ENCODE data around the gene PIR. TPM values are rescaled to one million over a fixed set of nuclear protein-coding genes. Genes with fewer than 3 reads are reported as not detected.

Gene PIR
- polyA plus RNA-seq, 2 donors, result 17.0 to 38.1 TPM

DNA sequence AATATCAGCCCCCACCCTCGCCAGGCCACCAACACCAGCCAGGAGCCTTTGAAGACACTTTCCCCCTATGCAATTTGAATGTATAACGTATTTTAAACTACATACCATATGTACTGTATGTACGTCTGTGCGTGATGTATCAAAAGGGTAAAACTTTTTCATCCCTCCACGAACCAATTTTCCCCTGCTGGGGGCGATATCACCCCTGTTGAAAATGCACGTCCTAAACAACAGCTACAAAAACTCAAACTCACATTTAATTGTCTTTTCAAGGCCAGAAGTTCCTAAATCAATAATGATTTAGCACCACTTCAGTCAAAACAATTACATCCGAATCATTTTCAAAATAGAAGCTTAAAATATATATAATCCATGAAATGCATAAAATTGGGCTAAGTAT is 110.3 kb downstream of the PIR start:
- Histone ChIP-seq H3K9me3 (ENCODE audit: control insufficient read depth in 2 of 2, insufficient read depth in 1 of 2, low read depth in 1 of 2, low read length in 1 of 2) (no peaks in the 10 kb centered on the region), H3K4me3 (ENCODE audit: low read depth in 1 of 2, low read length in 2 of 2) (no peak overlapping the region), H3K4me1 (ENCODE audit: control insufficient read depth in 2 of 2, insufficient read depth in 2 of 2, low read length in 1 of 2) (no peaks in the 10 kb centered on the region), H3K27me3 (ENCODE audit: control insufficient read depth in 1 of 2, insufficient read depth in 2 of 2, low read length in 2 of 2) (no peaks in the 10 kb centered on the region), H3K27ac (ENCODE audit: low read depth in 2 of 2, low read length in 1 of 2) (no peak overlapping the region), H3K36me3 (ENCODE audit: control insufficient read depth in 2 of 2, insufficient read depth in 2 of 2, low read length in 1 of 2) (no peaks in the 10 kb centered on the region)
- WGBS, 2 donors, result 57 to 89% methylated on average over 8 of the region's 8 CpGs

DNA sequence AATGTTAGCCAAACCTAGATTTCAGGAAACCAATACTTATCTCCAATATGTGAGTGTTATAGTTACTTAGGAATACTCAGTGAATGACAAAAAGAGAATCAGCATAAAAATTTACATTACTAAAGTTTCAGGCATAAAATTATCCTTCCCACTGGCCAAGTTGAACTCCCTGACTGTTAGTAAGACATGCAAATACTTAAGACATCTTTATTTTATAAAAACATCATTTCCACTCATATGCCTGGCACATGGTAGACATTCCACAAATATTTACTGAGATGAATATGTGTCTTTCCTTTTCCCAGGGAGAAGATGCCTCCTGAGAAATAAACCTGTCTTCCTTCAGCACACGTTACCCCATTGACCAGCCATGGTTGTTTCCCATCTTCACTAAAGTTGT is 116.2 kb downstream of the PIR start:
- H3K27me3 ChIP-seq (ENCODE audit: control insufficient read depth in 1 of 2, insufficient read depth in 2 of 2, low read length in 2 of 2), result peaks cover 0 to 3% of the 10 kb centered on the region in 2 donors
- WGBS, 2 donors, result 88 to 91% methylated on average over 1 of the region's 1 CpG
- no peaks in the 10 kb centered on the region for H3K36me3 ChIP-seq (ENCODE audit: control insufficient read depth in 2 of 2, insufficient read depth in 2 of 2, low read length in 1 of 2)
- no peak overlapping the region for H3K4me3 ChIP-seq (ENCODE audit: low read depth in 1 of 2, low read length in 2 of 2)
- H3K4me1 ChIP-seq (ENCODE audit: control insufficient read depth in 2 of 2, insufficient read depth in 2 of 2, low read length in 1 of 2), result no peaks in the 10 kb centered on the region
- no peak overlapping the region for H3K27ac ChIP-seq (ENCODE audit: low read depth in 2 of 2, low read length in 1 of 2)
- H3K9me3 ChIP-seq (ENCODE audit: control insufficient read depth in 2 of 2, insufficient read depth in 1 of 2, low read depth in 1 of 2, low read length in 1 of 2), result no peaks in the 10 kb centered on the region

DNA sequence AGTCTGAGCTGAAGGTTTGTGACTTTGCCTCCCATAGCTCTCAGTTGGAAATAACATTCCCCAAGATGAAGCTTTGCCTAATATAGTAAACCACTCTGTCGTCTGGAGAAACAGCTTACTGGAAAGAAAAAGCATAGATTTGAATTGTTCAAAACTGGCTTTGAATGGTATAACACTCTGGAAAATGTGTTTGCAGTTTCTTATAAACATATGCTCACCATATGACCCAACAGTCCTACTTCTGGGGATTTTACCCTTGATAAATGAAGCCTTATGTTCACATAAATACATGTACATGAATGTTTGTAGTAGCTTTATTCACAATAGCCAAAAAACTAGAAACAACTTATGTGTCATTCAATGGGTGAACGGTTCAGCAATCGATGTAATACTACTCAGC is 119.2 kb downstream of the PIR start:
- H3K4me1 ChIP-seq (ENCODE audit: control insufficient read depth in 2 of 2, insufficient read depth in 2 of 2, low read length in 1 of 2), result no peaks in the 10 kb centered on the region
- peaks cover 0 to 3% of the 10 kb centered on the region in 2 donors for H3K27me3 ChIP-seq (ENCODE audit: control insufficient read depth in 1 of 2, insufficient read depth in 2 of 2, low read length in 2 of 2)
- no peak overlapping the region for H3K4me3 ChIP-seq (ENCODE audit: low read depth in 1 of 2, low read length in 2 of 2)
- 60 to 64% methylated on average over 3 of the region's 3 CpGs for WGBS, 2 donors
- no peaks in the 10 kb centered on the region for H3K9me3 ChIP-seq (ENCODE audit: control insufficient read depth in 2 of 2, insufficient read depth in 1 of 2, low read depth in 1 of 2, low read length in 1 of 2)
- no peak overlapping the region for H3K27ac ChIP-seq (ENCODE audit: low read depth in 2 of 2, low read length in 1 of 2)
- no peaks in the 10 kb centered on the region for H3K36me3 ChIP-seq (ENCODE audit: control insufficient read depth in 2 of 2, insufficient read depth in 2 of 2, low read length in 1 of 2)

DNA sequence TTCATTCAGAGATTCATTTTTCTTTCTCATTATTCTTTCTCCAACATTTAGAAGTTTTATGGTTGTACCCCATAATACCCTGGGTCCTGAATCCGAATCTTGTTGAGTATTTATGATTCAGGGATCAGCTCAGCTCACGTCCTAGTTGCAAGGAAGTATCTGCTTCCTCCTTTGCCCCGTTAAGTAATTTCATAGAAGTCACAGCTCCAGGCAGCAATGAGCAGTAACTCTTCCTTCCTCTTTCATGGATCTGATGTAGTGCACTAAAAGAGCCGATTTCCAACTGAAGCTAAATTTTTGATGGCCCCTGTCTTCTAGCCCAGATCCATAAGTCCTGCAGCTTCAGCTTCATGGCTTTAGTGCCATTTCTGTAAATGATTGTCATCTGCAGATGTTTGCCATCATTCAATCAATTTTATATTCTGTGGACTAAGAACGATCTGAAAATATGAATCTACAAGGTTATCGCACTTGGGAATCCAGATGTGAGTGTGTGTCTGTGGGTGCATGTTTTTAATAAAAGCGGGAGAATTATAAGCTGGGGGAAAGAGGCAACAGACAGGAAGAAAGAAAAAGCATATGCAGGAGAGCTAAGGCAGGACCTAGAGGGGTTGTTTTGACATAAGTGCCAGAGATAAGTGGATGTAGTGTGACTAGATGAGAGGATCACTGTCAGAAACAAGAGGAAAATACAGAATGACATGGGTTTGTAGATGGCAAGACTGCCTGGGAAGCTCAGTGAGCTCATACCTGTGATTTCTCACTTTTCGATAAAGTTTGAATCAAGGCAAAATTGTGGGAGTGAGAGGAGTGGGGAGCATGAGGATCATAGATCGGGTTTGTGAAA is 126.4 kb downstream of the PIR start:
- H3K27ac ChIP-seq (ENCODE audit: low read depth in 2 of 2, low read length in 1 of 2), result no peak overlapping the region
- WGBS, 2 donors, result 68 to 82% methylated on average over 9 of the region's 9 CpGs

DNA sequence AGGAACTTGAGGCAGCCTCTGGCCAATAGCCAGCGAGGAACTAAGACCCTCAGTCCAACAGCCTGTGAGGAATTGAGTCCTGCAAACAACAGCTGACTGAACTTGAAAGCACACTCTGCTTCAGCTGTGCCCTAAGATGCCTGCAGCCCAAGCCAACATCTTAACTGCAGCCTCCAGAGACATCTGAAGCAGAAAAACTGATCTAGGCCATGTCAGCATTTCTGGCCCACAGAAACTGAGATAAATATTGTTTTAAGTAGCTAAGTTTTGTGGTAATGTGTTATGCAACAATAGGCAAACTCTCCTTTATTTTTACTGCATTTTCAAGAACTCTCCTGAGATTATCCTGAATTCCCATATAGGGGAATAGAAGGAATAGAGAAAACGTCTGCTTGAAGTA is 133.4 kb downstream of the PIR start:
- Histone ChIP-seq H3K27me3 (ENCODE audit: control insufficient read depth in 1 of 2, insufficient read depth in 2 of 2, low read length in 2 of 2) (peaks cover 0 to 3% of the 10 kb centered on the region in 2 donors), H3K27ac (ENCODE audit: low read depth in 2 of 2, low read length in 1 of 2) (no peak overlapping the region), H3K36me3 (ENCODE audit: control insufficient read depth in 2 of 2, insufficient read depth in 2 of 2, low read length in 1 of 2) (no peaks in the 10 kb centered on the region), H3K4me3 (ENCODE audit: low read depth in 1 of 2, low read length in 2 of 2) (no peak overlapping the region), H3K4me1 (ENCODE audit: control insufficient read depth in 2 of 2, insufficient read depth in 2 of 2, low read length in 1 of 2) (no peaks in the 10 kb centered on the region), H3K9me3 (ENCODE audit: control insufficient read depth in 2 of 2, insufficient read depth in 1 of 2, low read depth in 1 of 2, low read length in 1 of 2) (no peaks in the 10 kb centered on the region)
- WGBS, 2 donors, result 48 to 70% methylated on average over 2 of the region's 2 CpGs

More for the DNA sequence above, 126.4 kb downstream of the PIR start:
- Histone ChIP-seq H3K4me3 (ENCODE audit: low read depth in 1 of 2, low read length in 2 of 2) (no peak overlapping the region), H3K4me1 (ENCODE audit: control insufficient read depth in 2 of 2, insufficient read depth in 2 of 2, low read length in 1 of 2) (no peaks in the 10 kb centered on the region), H3K36me3 (ENCODE audit: control insufficient read depth in 2 of 2, insufficient read depth in 2 of 2, low read length in 1 of 2) (no peaks in the 10 kb centered on the region), H3K9me3 (ENCODE audit: control insufficient read depth in 2 of 2, insufficient read depth in 1 of 2, low read depth in 1 of 2, low read length in 1 of 2) (no peaks in the 10 kb centered on the region), H3K27me3 (ENCODE audit: control insufficient read depth in 1 of 2, insufficient read depth in 2 of 2, low read length in 2 of 2) (no peaks in the 10 kb centered on the region)

DNA sequence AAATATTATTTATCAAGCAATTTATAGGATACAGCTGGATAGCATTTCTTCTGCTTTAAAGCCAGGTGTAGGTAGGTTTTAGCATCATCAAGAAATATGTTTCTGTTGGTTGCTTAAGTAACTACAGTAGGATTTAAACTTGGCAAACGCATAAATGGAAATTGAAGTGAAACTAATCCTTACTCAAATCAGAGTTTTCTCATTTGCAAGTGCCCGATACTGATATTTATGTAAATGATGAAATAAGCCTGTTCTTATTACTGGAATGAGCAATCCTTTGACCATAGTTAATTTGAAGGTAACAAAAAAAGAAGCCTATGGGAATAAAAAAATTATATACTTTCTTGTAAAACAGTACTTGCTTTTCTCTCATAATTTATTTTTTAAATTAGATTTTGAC is 134.6 kb downstream of the PIR start:
- Histone ChIP-seq H3K4me3 (ENCODE audit: low read depth in 1 of 2, low read length in 2 of 2) (no peak overlapping the region), H3K9me3 (ENCODE audit: control insufficient read depth in 2 of 2, insufficient read depth in 1 of 2, low read depth in 1 of 2, low read length in 1 of 2) (no peaks in the 10 kb centered on the region), H3K27ac (ENCODE audit: low read depth in 2 of 2, low read length in 1 of 2) (no peak overlapping the region), H3K27me3 (ENCODE audit: control insufficient read depth in 1 of 2, insufficient read depth in 2 of 2, low read length in 2 of 2) (peaks cover 0 to 3% of the 10 kb centered on the region in 2 donors), H3K4me1 (ENCODE audit: control insufficient read depth in 2 of 2, insufficient read depth in 2 of 2, low read length in 1 of 2) (no peaks in the 10 kb centered on the region), H3K36me3 (ENCODE audit: control insufficient read depth in 2 of 2, insufficient read depth in 2 of 2, low read length in 1 of 2) (no peaks in the 10 kb centered on the region)
- 61 to 66% methylated on average over 2 of the region's 2 CpGs for WGBS, 2 donors

DNA sequence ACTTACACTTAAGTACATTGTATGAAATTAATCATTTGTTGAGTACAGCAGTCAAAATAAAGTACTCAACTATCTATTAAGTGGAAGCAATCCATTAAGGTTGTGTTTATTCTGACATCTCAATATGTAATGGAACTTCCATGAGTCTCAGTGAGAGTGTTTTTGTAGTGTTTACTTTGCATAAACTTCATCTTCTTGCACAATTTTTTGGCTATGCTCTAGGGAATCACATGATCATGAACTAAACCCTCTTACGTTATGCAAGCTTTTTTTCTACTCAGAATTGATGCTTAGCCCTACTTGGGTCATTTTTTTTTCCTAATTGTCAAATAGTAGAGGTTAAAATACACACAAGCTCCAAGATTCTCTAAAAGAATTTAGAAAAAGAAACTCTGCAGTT is 136.7 kb downstream of the PIR start:
- H3K4me1 ChIP-seq (ENCODE audit: control insufficient read depth in 2 of 2, insufficient read depth in 2 of 2, low read length in 1 of 2), result no peaks in the 10 kb centered on the region
- H3K27ac ChIP-seq (ENCODE audit: low read depth in 2 of 2, low read length in 1 of 2), result no peak overlapping the region
- 21 to 39% methylated on average over 1 of the region's 1 CpG for WGBS, 2 donors
- H3K4me3 ChIP-seq (ENCODE audit: low read depth in 1 of 2, low read length in 2 of 2), result no peak overlapping the region
- H3K27me3 ChIP-seq (ENCODE audit: control insufficient read depth in 1 of 2, insufficient read depth in 2 of 2, low read length in 2 of 2), result peaks cover 0 to 3% of the 10 kb centered on the region in 2 donors
- H3K36me3 ChIP-seq (ENCODE audit: control insufficient read depth in 2 of 2, insufficient read depth in 2 of 2, low read length in 1 of 2), result no peaks in the 10 kb centered on the region
- no peaks in the 10 kb centered on the region for H3K9me3 ChIP-seq (ENCODE audit: control insufficient read depth in 2 of 2, insufficient read depth in 1 of 2, low read depth in 1 of 2, low read length in 1 of 2)

DNA sequence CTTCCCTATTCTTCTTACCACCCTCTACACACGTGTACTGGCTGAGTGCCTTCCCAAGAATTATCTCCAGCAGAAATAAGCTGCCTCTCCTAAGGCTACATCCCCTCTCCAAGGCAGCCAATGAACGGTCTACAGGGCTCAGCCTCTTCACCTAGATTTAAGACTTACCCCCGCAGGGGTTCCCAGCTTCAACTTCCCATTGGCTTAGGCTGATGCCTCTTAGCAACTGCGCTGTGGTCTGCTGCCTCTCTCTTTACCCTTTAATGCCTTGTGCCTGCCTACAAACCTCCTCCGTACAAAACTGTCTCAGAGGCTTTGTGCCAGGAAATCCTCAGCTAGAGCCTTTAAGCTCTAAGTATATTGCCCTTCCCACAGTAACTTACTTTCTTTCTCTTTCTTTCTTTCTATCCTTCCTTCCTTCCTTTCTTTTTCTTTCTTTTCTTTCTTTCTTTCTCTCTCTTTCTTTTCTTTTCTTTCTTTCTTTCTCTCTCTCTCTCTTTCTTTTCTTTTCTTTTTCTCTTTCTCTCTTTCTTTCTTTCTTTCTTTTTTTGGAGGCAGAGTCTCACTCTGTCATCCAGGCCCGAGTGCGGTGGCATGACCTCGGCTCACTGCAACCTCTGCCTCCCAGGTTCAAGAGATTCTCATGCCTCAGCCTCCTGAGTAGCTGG is 142.7 kb downstream of the PIR start:
- no peak overlapping the region for H3K27ac ChIP-seq (ENCODE audit: low read depth in 2 of 2, low read length in 1 of 2)
- no peaks in the 10 kb centered on the region for H3K4me1 ChIP-seq (ENCODE audit: control insufficient read depth in 2 of 2, insufficient read depth in 2 of 2, low read length in 1 of 2)
- no peaks in the 10 kb centered on the region for H3K9me3 ChIP-seq (ENCODE audit: control insufficient read depth in 2 of 2, insufficient read depth in 1 of 2, low read depth in 1 of 2, low read length in 1 of 2)
- no peak overlapping the region for H3K4me3 ChIP-seq (ENCODE audit: low read depth in 1 of 2, low read length in 2 of 2)
- no peaks in the 10 kb centered on the region for H3K27me3 ChIP-seq (ENCODE audit: control insufficient read depth in 1 of 2, insufficient read depth in 2 of 2, low read length in 2 of 2)
- no peaks in the 10 kb centered on the region for H3K36me3 ChIP-seq (ENCODE audit: control insufficient read depth in 2 of 2, insufficient read depth in 2 of 2, low read length in 1 of 2)
- 69 to 76% methylated on average over 8 of the region's 8 CpGs for WGBS, 2 donors

DNA sequence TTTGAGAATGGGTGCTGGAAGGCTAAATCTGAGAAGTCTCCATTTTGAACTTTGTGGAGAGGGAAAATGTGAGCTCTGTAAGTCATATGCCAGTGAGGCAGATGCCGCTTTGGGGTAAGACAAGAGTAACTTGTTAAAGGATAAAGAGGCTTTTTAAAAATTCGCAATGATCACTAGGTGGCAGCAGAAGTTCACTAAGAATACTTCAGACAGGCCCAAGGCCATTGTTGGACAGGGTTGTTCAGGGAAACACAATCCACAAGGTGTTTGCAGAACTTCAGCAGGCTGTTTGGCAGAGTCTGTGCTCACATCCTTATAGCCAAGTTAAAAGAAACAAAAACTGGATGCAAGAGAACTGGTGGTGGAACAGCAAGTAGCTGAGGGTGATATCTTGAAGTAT is 144.1 kb downstream of the PIR start:
- Histone ChIP-seq H3K36me3 (ENCODE audit: control insufficient read depth in 2 of 2, insufficient read depth in 2 of 2, low read length in 1 of 2) (no peaks in the 10 kb centered on the region), H3K9me3 (ENCODE audit: control insufficient read depth in 2 of 2, insufficient read depth in 1 of 2, low read depth in 1 of 2, low read length in 1 of 2) (no peaks in the 10 kb centered on the region), H3K4me3 (ENCODE audit: low read depth in 1 of 2, low read length in 2 of 2) (no peak overlapping the region), H3K27ac (ENCODE audit: low read depth in 2 of 2, low read length in 1 of 2) (no peak overlapping the region), H3K4me1 (ENCODE audit: control insufficient read depth in 2 of 2, insufficient read depth in 2 of 2, low read length in 1 of 2) (no peaks in the 10 kb centered on the region), H3K27me3 (ENCODE audit: control insufficient read depth in 1 of 2, insufficient read depth in 2 of 2, low read length in 2 of 2) (no peaks in the 10 kb centered on the region)
- 16 to 21% methylated on average over 2 of the region's 2 CpGs for WGBS, 2 donors

DNA sequence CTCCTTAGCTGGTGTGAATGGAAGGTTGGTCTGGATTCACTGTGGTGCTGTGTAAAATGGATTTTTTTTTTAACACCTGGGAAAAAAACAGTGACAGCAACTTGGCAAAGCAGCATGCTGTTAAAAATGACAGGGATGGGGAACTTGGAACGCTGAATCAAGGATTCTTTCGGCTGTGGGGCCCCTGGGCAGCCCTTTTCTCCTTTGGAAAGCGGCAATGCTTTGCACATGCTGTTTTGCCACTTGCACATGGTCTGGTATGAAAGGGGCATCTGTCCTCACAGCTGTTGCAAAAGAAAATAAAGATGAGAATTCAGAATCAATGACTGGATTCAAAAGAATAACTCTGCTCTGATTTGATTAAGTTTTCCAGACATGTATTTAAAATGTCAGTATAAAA is 147.2 kb downstream of the PIR start:
- Histone ChIP-seq H3K27ac (ENCODE audit: low read depth in 2 of 2, low read length in 1 of 2) (no peak overlapping the region), H3K27me3 (ENCODE audit: control insufficient read depth in 1 of 2, insufficient read depth in 2 of 2, low read length in 2 of 2) (no peaks in the 10 kb centered on the region), H3K9me3 (ENCODE audit: control insufficient read depth in 2 of 2, insufficient read depth in 1 of 2, low read depth in 1 of 2, low read length in 1 of 2) (no peaks in the 10 kb centered on the region), H3K36me3 (ENCODE audit: control insufficient read depth in 2 of 2, insufficient read depth in 2 of 2, low read length in 1 of 2) (no peaks in the 10 kb centered on the region), H3K4me3 (ENCODE audit: low read depth in 1 of 2, low read length in 2 of 2) (no peak overlapping the region), H3K4me1 (ENCODE audit: control insufficient read depth in 2 of 2, insufficient read depth in 2 of 2, low read length in 1 of 2) (no peaks in the 10 kb centered on the region)
- WGBS, 2 donors, result 73 to 81% methylated on average over 3 of the region's 3 CpGs
